Omental fat pad (tissue), 4 donors: Measurements from ENCODE around the gene AFM. TPM values are rescaled to one million over a fixed set of nuclear protein-coding genes. Genes with fewer than 3 reads are reported as not detected.
"Not testable (repeated sequence)": the region's sequence is repeated elsewhere in the genome, so short reads cannot be mapped to it uniquely, and the experiment has no call there.

ENCODE experiments used
- ATAC-seq: fragments of 150-250 bp; one replicate; pipeline ENCODE4 v1.9.1; 2016; ENCODE audit warnings: mild to moderate bottlenecking, moderate library complexity; ENCODE audit not compliant: low FRiP score
- DNase-seq: peaks from one replicate; pipeline ENCODE4 v3.0.0-alpha.2; 2019; ENCODE audit warnings: low spot score
- CTCF ChIP-seq, 3 donors: fragments of 450-650 bp; IDR thresholded peaks; one replicate each; pipeline ENCODE4 v1.5.1; 2016 to 2017; ENCODE audit warnings: antibody characterized with exemption in 3 of 3, mild to moderate bottlenecking in 3 of 3, moderate library complexity in 2 of 3
- small RNA-seq: library from RNA; depleted of rRNA; stranded (forward); fragments of <200 nt; gene quantifications from one replicate; pipeline ENCODE3, GENCODE V24; 2016
- total RNA-seq, 4 donors: library from RNA; depleted of rRNA; stranded (reverse); fragments of >200 nt; gene quantifications; one replicate each; pipeline ENCODE4 v1.1.0, GENCODE V29; 2016

Gene AFM
- total RNA-seq, 4 donors from 2014 or later = not detected

GRCh38 chr4:73540826-73541225, 59.3 kb downstream of the AFM start:
- ATAC-seq = no peak
- no peak for TF ChIP-seq CTCF (IDR thresholded peaks at IDR 0.05)
- no peak for DNase-seq

- TF ChIP-seq CTCF (IDR thresholded peaks at IDR 0.05) = no peak
- no peak for ATAC-seq
- DNase-seq = no peak
These were observed 59.7 kb downstream of the AFM start for GRCh38 chr4:73541251-73541650.

- ATAC-seq (no peak), DNase-seq (no peak)
- no peak for TF ChIP-seq CTCF (IDR thresholded peaks at IDR 0.05)
These were observed 63.1 kb downstream of the AFM start for GRCh38 chr4:73544620-73545019.

- not testable (repeated sequence) for DNase-seq, ATAC-seq
These were observed 69.3 kb downstream of the AFM start for GRCh38 chr4:73550865-73551264.

Small RNA genes within 50 kb of the gene (small RNA-seq; reads per million reads assigned to genes)
- not detected for gene AC074250.1

Other genes with a start within 250 kb of the AFM start
- gene ANKRD17, start 222.9 kb upstream of the AFM start, total RNA-seq = 10 to 100 TPM; 56.2 to 80.2 (median 60.2) TPM
- gene ALB, start 77.5 kb upstream of the AFM start, total RNA-seq = 1 to 10 TPM in 1 of 4 donors, not detected in 3; 1.2 TPM
- not detected for gene AFP, start 45.5 kb upstream of the AFM start, total RNA-seq
- under 1 TPM in 2 of 4 donors, not detected in 2; 0.31 to 0.46 TPM for gene RASSF6, start 138.7 kb downstream of the AFM start, total RNA-seq